Activated CD8-positive, alpha-beta memory T cell treated with anti-CD3 and anti-CD28 coated beads for 36 hours (primary cell): ENCODE data around the gene CTTNBP2. TPM values are rescaled to one million over a fixed set of nuclear protein-coding genes. Genes with fewer than 3 reads are reported as not detected.

Source experiments
- CTCF ChIA-PET: fragments of 350-600 bp; sonication (Branson Sonifier 250); formaldehyde crosslinking; loops from one replicate; lab custom pipeline; 2021; ENCODE audit warnings: antibody characterized with exemption; lab: Charles Lee
- POLR2A ChIA-PET: fragments of 350-600 bp; sonication (Branson Sonifier 250); formaldehyde crosslinking; loops from one replicate; lab custom pipeline; 2021; ENCODE audit warnings: antibody characterized with exemption; lab: Charles Lee
- total RNA-seq, 2 experiments: library from RNA; stranded (reverse); gene quantifications; one replicate each; pipeline ENCODE4 v1.2.3, GENCODE V29; 2021

Gene CTTNBP2
- not detected for total RNA-seq

GRCh38 chr7:117873310-117874190 lies at the start of gene CTTNBP2:
TSS of gene CTTNBP2 (minus strand) at chr7:117873441. CDS start at chr7:117873415, 26 bp downstream.
- ChIA-PET POLR2A (no interaction called here), CTCF (no interaction called here)

- ChIA-PET CTCF (no interaction called here), POLR2A (no interaction called here)
Measured at GRCh38 chr7:117916309-117916708, 43.1 kb upstream of the CTTNBP2 start.

- ChIA-PET POLR2A (no interaction called here), CTCF (no interaction called here)
Measured at GRCh38 chr7:117912421-117912820, 39.2 kb upstream of the CTTNBP2 start.

GRCh38 chr7:117908031-117908795 lies 35.0 kb upstream of the CTTNBP2 start:
- POLR2A ChIA-PET = no interaction called here
- CTCF ChIA-PET = no interaction called here

- CTCF ChIA-PET = no interaction called here
- POLR2A ChIA-PET = no interaction called here
Measured at GRCh38 chr7:117907049-117907640, 33.9 kb upstream of the CTTNBP2 start.

- ChIA-PET CTCF (no interaction called here), POLR2A (no interaction called here)
Measured at GRCh38 chr7:117902314-117902889, 29.2 kb upstream of the CTTNBP2 start.

- ChIA-PET CTCF (no interaction called here), POLR2A (no interaction called here)
Measured at GRCh38 chr7:117901089-117901797, 28.0 kb upstream of the CTTNBP2 start.

GRCh38 chr7:117896339-117896738 lies 23.1 kb upstream of the CTTNBP2 start:
- ChIA-PET CTCF (no interaction called here), POLR2A (no interaction called here)

GRCh38 chr7:117895276-117895675 lies 22.0 kb upstream of the CTTNBP2 start:
- POLR2A ChIA-PET = no interaction called here
- CTCF ChIA-PET = no interaction called here

- ChIA-PET POLR2A (no interaction called here), CTCF (no interaction called here)
Measured at GRCh38 chr7:117894037-117894436, 20.8 kb upstream of the CTTNBP2 start.

- CTCF ChIA-PET = no interaction called here
- POLR2A ChIA-PET = no interaction called here
Measured at GRCh38 chr7:117892821-117893220, 19.6 kb upstream of the CTTNBP2 start.

GRCh38 chr7:117889611-117890010 lies 16.4 kb upstream of the CTTNBP2 start:
- ChIA-PET CTCF (interaction anchor here (1.2 kb wide), 1 partner anchor 9 kb away, joined by 3 read pairs; no protein-coding TSS in a partner anchor), POLR2A (no interaction called here)

- ChIA-PET POLR2A (no interaction called here), CTCF (interaction anchor here (0.6 kb wide), 1 partner anchor 410 kb away, joined by 3 read pairs; no protein-coding TSS in a partner anchor)
Measured at GRCh38 chr7:117888627-117889026, 15.4 kb upstream of the CTTNBP2 start.

- CTCF ChIA-PET = no interaction called here
- POLR2A ChIA-PET = no interaction called here
Measured at GRCh38 chr7:117882594-117882993, 9.4 kb upstream of the CTTNBP2 start.

- ChIA-PET CTCF (no interaction called here), POLR2A (no interaction called here)
Measured at GRCh38 chr7:117876761-117877160, 3.5 kb upstream of the CTTNBP2 start.

GRCh38 chr7:117875566-117875965 lies 2.3 kb upstream of the CTTNBP2 start:
- ChIA-PET CTCF (no interaction called here), POLR2A (no interaction called here)

- POLR2A ChIA-PET = no interaction called here
- CTCF ChIA-PET = no interaction called here
Measured at GRCh38 chr7:117874191-117874700, 1.0 kb upstream of the CTTNBP2 start.

- CTCF ChIA-PET = no interaction called here
- POLR2A ChIA-PET = no interaction called here
Measured at GRCh38 chr7:117872561-117873309, 506 bp downstream of the CTTNBP2 start.
